ENCODE data around the gene ITGB2. TPM values are rescaled to one million over a fixed set of nuclear protein-coding genes. Genes with fewer than 3 reads are reported as not detected.
A peak's percentile ranks its signal among the peaks of the same experiment; 100 is the strongest.

The ITGB2 gene
- total and polyA plus RNA-seq, 11 donors = 6.1 to 253 (median 20.6) TPM

- H3K4me1 ChIP-seq = peaks cover 0 to 80% (median 0%) of the 10 kb centered on the region in 12 donors
- DNase-seq (peak in 1 of 5 donors; percentile 24), ATAC-seq (no peak)
- H3K4me3 ChIP-seq = peak overlapping the region in 1 of 12 donors; percentile 76
- WGBS, 4 donors = 78 to 89% (median 82%) methylated on average over 6 to 12 of the region's 12 CpGs
- TF ChIP-seq CTCF (IDR thresholded peaks at IDR 0.05) (no peak), POLR2A (IDR thresholded peaks at IDR 0.05) (no peak)
- peak overlapping the region in 1 of 12 donors; percentile 93 for H3K27ac ChIP-seq
- peaks cover 0 to 14% (median 0%) of the 10 kb centered on the region in 9 donors for H3K36me3 ChIP-seq
- H3K9me3 ChIP-seq = no peaks in the 10 kb centered on the region
- peaks cover 0 to 32% (median 6%) of the 10 kb centered on the region in 9 donors for H3K27me3 ChIP-seq
- intact Hi-C loops (cut with DNase I) = loop anchor here in 1 of 10 donors (10.0 kb wide), 1 partner anchor 413 kb away; no protein-coding TSS in a partner anchor
Measured at GRCh38 chr21:44918107-44918470, 2.6 kb downstream of the ITGB2 start.

DNA sequence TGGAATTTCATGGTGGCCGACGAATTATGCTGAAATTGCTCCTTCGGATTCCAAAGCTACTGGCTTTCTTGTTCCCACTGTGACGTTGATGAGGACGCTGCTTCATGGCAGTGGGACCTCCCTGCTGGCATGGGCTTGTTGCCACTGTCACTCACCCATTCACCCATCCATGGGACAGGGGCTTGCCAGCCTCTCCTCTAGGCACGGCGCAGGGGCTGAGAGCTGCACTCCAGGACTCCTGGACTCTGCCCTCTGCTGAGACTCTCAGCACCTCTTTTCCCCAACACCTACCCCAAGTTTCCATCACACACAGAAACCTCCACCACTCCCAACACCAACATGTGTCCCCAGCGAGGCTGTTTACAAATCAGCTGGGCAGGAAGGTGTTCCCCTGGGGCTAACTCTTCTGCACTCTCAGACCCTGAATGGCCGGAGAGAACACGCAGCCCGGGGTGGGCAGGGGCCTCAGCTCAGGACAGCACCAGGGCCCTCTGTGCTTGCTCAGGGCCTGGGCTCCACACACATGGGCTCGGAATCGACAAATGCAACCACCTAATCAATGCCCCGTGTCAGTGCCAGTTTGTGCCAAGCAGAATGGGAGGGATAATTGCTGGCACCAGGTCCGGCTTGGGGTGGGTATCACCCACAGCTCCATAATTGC lies 3.1 kb downstream of the ITGB2 start:
- no peak for ATAC-seq
- H3K9me3 ChIP-seq = no peaks in the 10 kb centered on the region
- intact Hi-C loops (cut with DNase I) = loop anchor here in 1 of 10 donors (10.0 kb wide), 1 partner anchor 413 kb away; no protein-coding TSS in a partner anchor
- H3K27me3 ChIP-seq = peaks cover 0 to 32% (median 6%) of the 10 kb centered on the region in 9 donors
- H3K4me1 ChIP-seq = peaks cover 0 to 78% (median 0%) of the 10 kb centered on the region in 12 donors
- 83 to 90% (median 87%) methylated on average over 9 to 15 of the region's 15 CpGs for WGBS, 4 donors
- no peak for TF ChIP-seq POLR2A (IDR thresholded peaks at IDR 0.05)
- no peak for TF ChIP-seq CTCF (IDR thresholded peaks at IDR 0.05)
- peak overlapping the region in 1 of 12 donors; percentile 93 for H3K27ac ChIP-seq
- no peak for DNase-seq
- H3K4me3 ChIP-seq = peak overlapping the region in 1 of 12 donors; percentile 76
- peaks cover 0 to 14% (median 0%) of the 10 kb centered on the region in 9 donors for H3K36me3 ChIP-seq

GRCh38 chr21:44916965-44917364 lies 3.7 kb downstream of the ITGB2 start:
- peaks cover 0 to 14% (median 0%) of the 10 kb centered on the region in 9 donors for H3K36me3 ChIP-seq
- intact Hi-C loops (cut with DNase I) = loop anchor here in 1 of 10 donors (10.0 kb wide), 1 partner anchor 412 kb away; no protein-coding TSS in a partner anchor
- WGBS, 4 donors = 52 to 70% (median 57%) methylated on average over 7 of the region's 7 CpGs
- H3K4me1 ChIP-seq = peaks cover 0 to 78% (median 0%) of the 10 kb centered on the region in 12 donors
- DNase-seq = no peak
- peak overlapping the region in 1 of 12 donors; percentile 93 for H3K27ac ChIP-seq
- no peaks in the 10 kb centered on the region for H3K9me3 ChIP-seq
- peak overlapping the region in 1 of 12 donors; percentile 76 for H3K4me3 ChIP-seq
- no peak for ATAC-seq
- H3K27me3 ChIP-seq = peaks cover 0 to 32% (median 6%) of the 10 kb centered on the region in 9 donors
- TF ChIP-seq CTCF (IDR thresholded peaks at IDR 0.05) (no peak), POLR2A (IDR thresholded peaks at IDR 0.05) (no peak)

DNA sequence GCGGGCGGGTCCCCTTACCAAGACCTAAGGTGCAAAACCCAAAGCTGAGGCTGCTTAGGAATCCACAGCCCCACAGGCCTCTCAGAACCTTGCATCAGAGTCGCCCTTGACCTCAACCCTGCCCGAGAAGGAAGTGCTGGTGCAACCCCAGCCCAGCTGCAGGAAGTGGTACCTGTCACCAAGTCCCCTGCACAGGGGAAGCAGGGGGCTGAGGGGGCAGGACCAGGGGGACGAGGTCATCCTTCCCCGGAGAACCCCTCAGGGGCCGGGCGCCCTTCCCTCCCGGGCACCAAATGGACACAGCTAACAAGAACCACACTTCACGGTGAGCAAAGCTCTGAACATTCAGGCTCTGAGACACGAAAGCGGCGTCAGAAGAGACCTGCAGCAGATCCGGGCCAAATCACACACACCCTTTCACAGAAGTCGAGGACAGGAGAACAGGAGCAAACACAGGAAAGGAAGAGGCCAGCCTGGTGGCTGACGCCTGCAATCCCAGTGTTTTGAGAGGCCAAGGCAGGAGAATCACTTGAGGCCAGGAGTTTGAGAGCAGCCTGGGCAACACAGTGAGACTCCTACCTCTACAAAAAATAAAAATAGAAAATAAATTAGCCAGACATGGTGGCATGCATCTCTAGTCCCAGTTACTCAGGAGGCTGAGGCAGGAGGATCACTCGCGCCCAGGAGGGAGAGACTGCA lies 6.4 kb downstream of the ITGB2 start:
- TF ChIP-seq POLR2A (IDR thresholded peaks at IDR 0.05) (no peak), CTCF (IDR thresholded peaks at IDR 0.05) (no peak)
- intact Hi-C loops (cut with DNase I) = loop anchor here in 1 of 10 donors (10.0 kb wide), 1 partner anchor 410 kb away; no protein-coding TSS in a partner anchor
- peaks cover 0 to 27% (median 0%) of the 10 kb centered on the region in 9 donors for H3K36me3 ChIP-seq
- ATAC-seq (peak in 3 of 4 donors; percentile 5 to 27 (median 13)), DNase-seq (peak in 3 of 5 donors; percentile 52 to 77 (median 56))
- H3K27ac ChIP-seq = peak overlapping the region in 2 of 12 donors; percentile 9 to 90
- H3K27me3 ChIP-seq = peaks cover 0 to 13% (median 0%) of the 10 kb centered on the region in 9 donors
- 80 to 91% (median 83%) methylated on average over 18 of the region's 18 CpGs for WGBS, 4 donors
- H3K4me3 ChIP-seq = peak overlapping the region in 1 of 12 donors; percentile 42
- H3K9me3 ChIP-seq = no peaks in the 10 kb centered on the region
- peaks cover 0 to 93% (median 7%) of the 10 kb centered on the region in 12 donors for H3K4me1 ChIP-seq

All from heart left ventricle (tissue), 16 donors.